Hepatocyte (in vitro differentiated cells): ENCODE measurements around the gene IKBKE. TPM values are rescaled to one million over a fixed set of nuclear protein-coding genes. Genes with fewer than 3 reads are reported as not detected.

Experiments
- DNase-seq: peaks from one replicate; pipeline ENCODE4 v3.0.0-alpha.2; 2016; ENCODE audit warnings: low spot score
- H2AFZ ChIP-seq: fragments of 200-600 bp; sonication (generic); 2 replicates; pipeline ENCODE4 v1.6.0; 2016; ENCODE audit warnings: antibody characterized with exemption, mild to moderate bottlenecking
- H3K27ac ChIP-seq: fragments of 200-600 bp; sonication (generic); 2 replicates; pipeline ENCODE4 v1.5.1; 2016; ENCODE audit warnings: mild to moderate bottlenecking
- H3K27me3 ChIP-seq: fragments of 200-600 bp; sonication (generic); 2 replicates; pipeline ENCODE4 v1.6.1; 2016
- H3K36me3 ChIP-seq: fragments of 200-600 bp; sonication (generic); replicated peaks from 2 replicates; pipeline ENCODE4 v1.5.1; 2016; ENCODE audit warnings: low read depth; ENCODE audit not compliant: insufficient read depth
- H3K4me1 ChIP-seq: fragments of 200-600 bp; sonication (generic); 2 replicates; pipeline ENCODE4 v1.5.1; 2016; ENCODE audit warnings: mild to moderate bottlenecking, moderate library complexity; ENCODE audit not compliant: insufficient read depth
- H3K4me2 ChIP-seq: fragments of 200-600 bp; sonication (generic); 2 replicates; pipeline ENCODE4 v1.6.0; 2016
- H3K4me3 ChIP-seq: fragments of 200-600 bp; sonication (generic); 2 replicates; pipeline ENCODE4 v1.5.1; 2016; ENCODE audit warnings: mild to moderate bottlenecking
- H3K79me2 ChIP-seq: fragments of 200-600 bp; sonication (generic); 2 replicates; pipeline ENCODE4 v1.6.0; 2017; ENCODE audit warnings: mild to moderate bottlenecking
- H3K9me2 ChIP-seq: fragments of 200-600 bp; sonication (generic); replicated peaks from 2 replicates; pipeline ENCODE4 v1.6.0; 2017; ENCODE audit warnings: mild to moderate bottlenecking; ENCODE audit not compliant: insufficient read depth
- H3K9me3 ChIP-seq: fragments of 200-600 bp; sonication (generic); 2 replicates; pipeline ENCODE4 v1.5.1; 2016; ENCODE audit warnings: low read depth, mild to moderate bottlenecking
- H4K20me1 ChIP-seq: fragments of 200-600 bp; sonication (generic); 2 replicates; pipeline ENCODE4 v1.6.0; 2016; ENCODE audit warnings: mild to moderate bottlenecking; ENCODE audit not compliant: insufficient read depth, poor library complexity, severe bottlenecking
- EZH2 ChIP-seq: fragments of 200-600 bp; sonication (generic); IDR thresholded peaks from 2 replicates; pipeline ENCODE4 v1.6.1; 2016; ENCODE audit warnings: antibody characterized with exemption, mild to moderate bottlenecking, borderline replicate concordance
- EZH2phosphoT487 ChIP-seq: fragments of 200-600 bp; sonication (generic); IDR thresholded peaks from one replicate; pipeline ENCODE4 v1.6.1; 2018; ENCODE audit warnings: antibody characterized with exemption, mild to moderate bottlenecking, low read depth, moderate library complexity; ENCODE audit not compliant: unreplicated experiment, severe bottlenecking
- WGBS: methylation state at CpG from one replicate; pipeline ENCODE4 v1.1.6; 2016; ENCODE audit warnings: low lambda C conversion rate; ENCODE audit errors: missing lambda C conversion rate; 5-methylcytosine and 5-hydroxymethylcytosine counted together
- polyA plus RNA-seq: library from polyadenylated mRNA; unstranded; fragments of >200 nt; fragmentation: Nextera tagmentation; extraction: Ambion mirVana; gene quantifications from 2 replicates; pipeline ENCODE4 v1.2.1, GENCODE V29; 2016
- total RNA-seq: library from RNA; depleted of rRNA; stranded (reverse); fragments of >200 nt; gene quantifications from 2 replicates; pipeline ENCODE4 v1.2.3, GENCODE V29; 2014
- TF ChIP-seq, protein P1 (sequence below): fragments of 200-600 bp; sonication (generic); IDR thresholded peaks from 2 replicates; pipeline ENCODE4 v1.5.1; 2016; ENCODE audit warnings: antibody characterized with exemption, mild to moderate bottlenecking; ENCODE audit not compliant: poor library complexity

The IKBKE gene
- total and polyA plus RNA-seq, 2 experiments from 2014 or later: 5.9 to 6.4 TPM

DNA sequence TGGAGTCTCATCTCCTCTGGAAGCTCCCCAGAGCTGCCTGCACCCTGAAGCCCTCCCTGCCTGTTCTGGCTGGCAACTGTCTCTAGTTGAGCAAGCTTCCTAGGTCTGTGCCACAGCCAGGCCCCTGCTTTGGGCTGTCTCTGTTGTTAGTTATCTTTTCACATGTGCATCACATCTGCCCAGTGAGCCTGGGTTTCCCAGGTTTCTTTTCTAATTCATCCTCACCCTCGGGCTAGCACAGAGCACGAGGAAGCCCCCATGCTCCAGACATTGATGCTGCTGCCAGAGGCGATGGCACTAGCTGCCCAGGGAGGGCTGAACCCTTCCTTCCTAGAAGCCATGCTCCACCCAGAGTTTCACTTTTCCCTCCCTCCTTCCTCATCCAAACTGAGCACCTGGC is 64.3 kb downstream of the IKBKE start:
- H3K9me2 ChIP-seq: no peaks in the 10 kb centered on the region
- no peaks in the 10 kb centered on the region for H4K20me1 ChIP-seq
- H3K36me3 ChIP-seq: no peaks in the 10 kb centered on the region
- TF ChIP-seq, protein P1, sequence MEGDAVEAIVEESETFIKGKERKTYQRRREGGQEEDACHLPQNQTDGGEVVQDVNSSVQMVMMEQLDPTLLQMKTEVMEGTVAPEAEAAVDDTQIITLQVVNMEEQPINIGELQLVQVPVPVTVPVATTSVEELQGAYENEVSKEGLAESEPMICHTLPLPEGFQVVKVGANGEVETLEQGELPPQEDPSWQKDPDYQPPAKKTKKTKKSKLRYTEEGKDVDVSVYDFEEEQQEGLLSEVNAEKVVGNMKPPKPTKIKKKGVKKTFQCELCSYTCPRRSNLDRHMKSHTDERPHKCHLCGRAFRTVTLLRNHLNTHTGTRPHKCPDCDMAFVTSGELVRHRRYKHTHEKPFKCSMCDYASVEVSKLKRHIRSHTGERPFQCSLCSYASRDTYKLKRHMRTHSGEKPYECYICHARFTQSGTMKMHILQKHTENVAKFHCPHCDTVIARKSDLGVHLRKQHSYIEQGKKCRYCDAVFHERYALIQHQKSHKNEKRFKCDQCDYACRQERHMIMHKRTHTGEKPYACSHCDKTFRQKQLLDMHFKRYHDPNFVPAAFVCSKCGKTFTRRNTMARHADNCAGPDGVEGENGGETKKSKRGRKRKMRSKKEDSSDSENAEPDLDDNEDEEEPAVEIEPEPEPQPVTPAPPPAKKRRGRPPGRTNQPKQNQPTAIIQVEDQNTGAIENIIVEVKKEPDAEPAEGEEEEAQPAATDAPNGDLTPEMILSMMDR: no peak
- TF ChIP-seq EZH2phosphoT487 (no peak), EZH2 (no peak)
- no peak overlapping the region for H3K4me2 ChIP-seq
- no peaks in the 10 kb centered on the region for H3K9me3 ChIP-seq
- no peaks in the 10 kb centered on the region for H3K79me2 ChIP-seq
- no peak overlapping the region for H3K4me3 ChIP-seq
- no peak for DNase-seq
- WGBS: 85% methylated on average over 3 of the region's 3 CpGs
- H3K27me3 ChIP-seq: no peaks in the 10 kb centered on the region
- H2AFZ ChIP-seq: no peak overlapping the region
- no peak overlapping the region for H3K27ac ChIP-seq
- H3K4me1 ChIP-seq: no peaks in the 10 kb centered on the region

DNA sequence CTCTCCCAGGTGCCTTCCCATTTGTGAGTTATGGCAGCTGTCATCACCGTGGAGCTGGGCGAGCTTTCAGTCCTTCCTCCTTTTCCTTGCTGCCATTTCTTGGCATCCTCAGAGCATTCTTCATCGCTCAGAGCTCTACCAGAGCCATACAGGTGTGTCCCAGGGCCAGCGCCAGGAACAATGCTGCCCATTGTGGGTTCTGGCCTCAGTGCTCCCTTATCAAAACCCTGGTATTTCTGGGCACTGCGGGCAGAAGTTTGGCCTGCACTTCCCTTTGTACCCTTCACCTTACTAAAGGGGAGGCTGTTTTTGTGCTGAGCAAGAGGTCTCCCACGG is 65.5 kb downstream of the IKBKE start:
- no peak for DNase-seq
- 83% methylated on average over 6 of the region's 6 CpGs for WGBS
- no peaks in the 10 kb centered on the region for H3K36me3 ChIP-seq
- no peaks in the 10 kb centered on the region for H3K9me2 ChIP-seq
- H3K4me2 ChIP-seq: no peak overlapping the region
- no peak overlapping the region for H2AFZ ChIP-seq
- TF ChIP-seq EZH2phosphoT487 (no peak), EZH2 (no peak)
- TF ChIP-seq, protein P1: no peak
- no peaks in the 10 kb centered on the region for H3K9me3 ChIP-seq
- H3K4me1 ChIP-seq: no peaks in the 10 kb centered on the region
- H3K27me3 ChIP-seq: no peaks in the 10 kb centered on the region
- no peak overlapping the region for H3K4me3 ChIP-seq
- no peaks in the 10 kb centered on the region for H4K20me1 ChIP-seq
- H3K27ac ChIP-seq: no peak overlapping the region
- H3K79me2 ChIP-seq: no peaks in the 10 kb centered on the region

DNA sequence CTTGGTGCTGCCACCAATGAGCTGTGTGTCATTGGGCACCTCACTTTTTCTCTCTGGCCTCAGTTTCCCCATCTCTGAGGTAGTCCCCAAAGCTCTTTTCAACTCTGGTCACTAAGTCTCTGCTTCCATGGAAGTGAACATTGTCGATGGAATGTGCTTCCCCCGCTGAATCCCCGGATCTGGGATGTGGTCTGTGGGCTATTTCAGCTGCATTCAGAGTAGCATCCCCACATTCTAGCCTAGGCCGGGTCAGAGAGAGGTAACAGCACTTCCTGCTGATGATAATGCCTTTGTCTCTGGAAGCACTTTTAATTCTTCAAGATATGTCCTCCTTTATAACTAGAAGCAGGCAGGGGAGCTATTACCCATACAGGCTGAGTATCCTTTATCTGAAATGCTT is 66.9 kb downstream of the IKBKE start:
- Histone ChIP-seq H3K4me3 (no peak overlapping the region), H3K27ac (no peak overlapping the region), H3K9me2 (no peaks in the 10 kb centered on the region), H3K27me3 (no peaks in the 10 kb centered on the region), H3K4me2 (no peak overlapping the region), H4K20me1 (no peaks in the 10 kb centered on the region), H3K4me1 (no peaks in the 10 kb centered on the region), H3K9me3 (no peaks in the 10 kb centered on the region), H3K36me3 (no peaks in the 10 kb centered on the region), H2AFZ (no peak overlapping the region), H3K79me2 (no peaks in the 10 kb centered on the region)
- no peak for DNase-seq
- WGBS: 66% methylated on average over 4 of the region's 4 CpGs
- TF ChIP-seq, protein P1: no peak
- TF ChIP-seq EZH2phosphoT487 (no peak), EZH2 (no peak)

DNA sequence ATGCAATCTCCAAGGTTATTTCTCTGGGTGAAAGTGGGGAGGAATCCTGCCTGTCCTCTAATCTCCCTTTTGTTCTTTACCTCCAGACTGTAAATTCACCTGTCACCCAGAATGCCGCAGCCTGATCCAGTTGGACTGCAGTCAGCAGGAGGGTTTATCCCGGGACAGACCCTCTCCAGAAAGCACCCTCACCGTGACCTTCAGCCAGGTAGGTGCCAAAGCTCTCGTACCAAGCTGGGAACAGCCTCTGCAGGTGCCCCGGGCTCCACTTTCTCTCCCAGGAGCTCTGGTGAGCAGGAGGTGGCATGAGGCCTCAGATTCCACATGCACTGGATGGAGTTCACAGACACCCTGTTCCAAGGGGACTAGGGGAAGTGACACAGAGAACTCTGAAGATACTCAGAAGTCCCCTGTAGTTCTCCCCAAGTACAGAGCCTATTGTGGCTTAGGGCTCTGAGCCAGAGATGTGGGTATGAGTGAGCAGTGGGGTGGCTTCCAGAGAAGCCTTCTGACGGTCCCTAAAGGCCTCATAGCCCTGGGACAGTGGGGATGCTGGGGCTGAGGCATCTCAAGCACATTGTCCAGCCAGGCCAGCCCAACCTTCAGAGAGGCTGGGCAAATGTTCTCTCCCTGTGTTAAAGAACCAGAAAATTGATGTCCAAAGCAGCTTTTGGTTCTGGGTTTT is 68.0 kb downstream of the IKBKE start:
- Histone ChIP-seq H3K4me1 (no peaks in the 10 kb centered on the region), H3K79me2 (no peaks in the 10 kb centered on the region), H2AFZ (no peak overlapping the region), H4K20me1 (no peaks in the 10 kb centered on the region), H3K9me2 (no peaks in the 10 kb centered on the region), H3K4me3 (no peak overlapping the region), H3K27ac (no peak overlapping the region), H3K9me3 (no peaks in the 10 kb centered on the region), H3K27me3 (no peaks in the 10 kb centered on the region), H3K4me2 (no peak overlapping the region), H3K36me3 (no peaks in the 10 kb centered on the region)
- 90% methylated on average over 6 of the region's 6 CpGs for WGBS
- DNase-seq: no peak
- TF ChIP-seq EZH2phosphoT487: no peak
